HEK293 (cell line): ENCODE data around the gene CAPN7.

Source experiments
- CTCF ChIA-PET: fragments of 350-600 bp; formaldehyde crosslinking; extraction: SDS; loops from one replicate; lab custom pipeline; 2021; ENCODE audit warnings: antibody characterized with exemption; lab: Yijun Ruan, JAX
- POLR2A ChIA-PET: fragments of 300-600 bp; formaldehyde crosslinking; extraction: SDS; loops from one replicate; lab custom pipeline; 2020; ENCODE audit warnings: antibody characterized with exemption, inconsistent platforms; lab: Yijun Ruan, JAX
- H3K27ac ChIP-seq: fragments of 200-500 bp; sonication (Bioruptor generic); 2 replicates; pipeline ENCODE4 v1.5.1; 2014; ENCODE audit warnings: low read depth, low read length, control low read depth, inconsistent platforms; ENCODE audit errors: extremely low read depth
- H3K36me3 ChIP-seq, 2 experiments: fragments of 200-500 bp in 1 of 2; sonication (Bioruptor generic) in 1 of 2; 1 replicate in 1 of 2; 2 replicates in 1 of 2; pipeline ENCODE4 v1.5.1; 2014 to 2017; ENCODE audit warnings: inconsistent platforms in 2 of 2, low read length in 2 of 2; ENCODE audit not compliant: control insufficient read depth in 2 of 2, insufficient read depth in 1 of 2
- H3K4me1 ChIP-seq: fragments of 200-500 bp; sonication (Bioruptor generic); 2 replicates; pipeline ENCODE4 v1.5.1; 2014; ENCODE audit warnings: mild to moderate bottlenecking, low read length, inconsistent platforms; ENCODE audit not compliant: control insufficient read depth, insufficient read depth
- H3K4me3 ChIP-seq: 2 replicates; pipeline ENCODE4 v1.5.1; 2011; ENCODE audit warnings: low read depth, mild to moderate bottlenecking, control low read depth, low read length, moderate library complexity
- H3K9me3 ChIP-seq: fragments of 200-500 bp; sonication (Bioruptor generic); 2 replicates; pipeline ENCODE4 v1.5.1; 2014; ENCODE audit warnings: low read depth, low read length, inconsistent platforms; ENCODE audit not compliant: control insufficient read depth, insufficient read depth
- EGR2 ChIP-seq: fragments of 450-650 bp; formaldehyde crosslinking; IDR thresholded peaks from 2 replicates; pipeline ENCODE4 v1.5.1; 2016; ENCODE audit warnings: low read depth, missing biosample characterization, missing genetic modification characterization
- FEZF1 ChIP-seq: fragments of 450-650 bp; formaldehyde crosslinking; IDR thresholded peaks from 2 replicates; pipeline ENCODE4 v1.5.1; 2016; ENCODE audit warnings: missing biosample characterization, missing genetic modification characterization
- IKZF3 ChIP-seq: fragments of 450-650 bp; IDR thresholded peaks from 2 replicates; pipeline ENCODE4 v1.5.0; 2018; ENCODE audit warnings: missing biosample characterization, mild to moderate bottlenecking, missing genetic modification characterization, moderate library complexity
- KLF1 ChIP-seq: fragments of 450-650 bp; formaldehyde crosslinking; IDR thresholded peaks from 2 replicates; pipeline ENCODE4 v1.5.1; 2016; ENCODE audit warnings: missing biosample characterization, missing genetic modification characterization
- KLF10 ChIP-seq: fragments of 450-650 bp; IDR thresholded peaks from 2 replicates; pipeline ENCODE4 v1.5.1; 2018; ENCODE audit warnings: missing biosample characterization, mild to moderate bottlenecking, missing genetic modification characterization
- KLF9 ChIP-seq: fragments of 450-650 bp; formaldehyde crosslinking; IDR thresholded peaks from 2 replicates; pipeline ENCODE4 v1.5.1; 2016; ENCODE audit warnings: missing biosample characterization, missing genetic modification characterization, low read depth
- MZF1 ChIP-seq: fragments of 450-650 bp; formaldehyde crosslinking; IDR thresholded peaks from 2 replicates; pipeline ENCODE4 v1.5.1; 2017; ENCODE audit warnings: missing biosample characterization, missing genetic modification characterization, borderline replicate concordance
- OSR2 ChIP-seq: fragments of 450-650 bp; formaldehyde crosslinking; IDR thresholded peaks from 2 replicates; pipeline ENCODE4 v1.5.1; 2016; ENCODE audit warnings: missing biosample characterization, missing genetic modification characterization
- PRDM6 ChIP-seq: fragments of 450-650 bp; formaldehyde crosslinking; IDR thresholded peaks from 2 replicates; pipeline ENCODE4 v1.5.1; 2017; ENCODE audit warnings: missing biosample characterization, missing genetic modification characterization
- YY2 ChIP-seq: fragments of 450-650 bp; formaldehyde crosslinking; IDR thresholded peaks from 2 replicates; pipeline ENCODE4 v1.5.1; 2016; ENCODE audit warnings: missing biosample characterization, missing genetic modification characterization
- ZBTB17 ChIP-seq: fragments of 450-650 bp; formaldehyde crosslinking; IDR thresholded peaks from 2 replicates; pipeline ENCODE4 v1.5.1; 2016; ENCODE audit warnings: missing biosample characterization, missing genetic modification characterization
- ZFHX2 ChIP-seq: fragments of 450-650 bp; formaldehyde crosslinking; conservative IDR thresholded peaks from 2 replicates; pipeline ENCODE4 v1.5.1; 2016; ENCODE audit warnings: missing biosample characterization, missing genetic modification characterization
- ZFP3 ChIP-seq: fragments of 450-650 bp; formaldehyde crosslinking; IDR thresholded peaks from 2 replicates; pipeline ENCODE4 v1.5.1; 2016; ENCODE audit warnings: low read depth, missing biosample characterization, missing genetic modification characterization
- ZNF174 ChIP-seq: fragments of 450-650 bp; formaldehyde crosslinking; IDR thresholded peaks from 2 replicates; pipeline ENCODE4 v1.5.0; 2017; ENCODE audit warnings: missing biosample characterization, mild to moderate bottlenecking, missing genetic modification characterization
- ZNF19 ChIP-seq: fragments of 450-650 bp; formaldehyde crosslinking; IDR thresholded peaks from 2 replicates; pipeline ENCODE4; 2016; ENCODE audit warnings: missing biosample characterization, missing genetic modification characterization, low read depth
- ZNF362 ChIP-seq: fragments of 450-650 bp; formaldehyde crosslinking; IDR thresholded peaks from 2 replicates; pipeline ENCODE4 v1.5.1; 2016; ENCODE audit warnings: missing biosample characterization, missing genetic modification characterization
- ZNF366 ChIP-seq: fragments of 450-650 bp; formaldehyde crosslinking; conservative IDR thresholded peaks from 2 replicates; pipeline ENCODE4 v1.5.1; 2016; ENCODE audit warnings: missing biosample characterization, missing genetic modification characterization
- ZNF394 ChIP-seq: fragments of 450-650 bp; formaldehyde crosslinking; IDR thresholded peaks from 2 replicates; pipeline ENCODE4 v1.5.1; 2016; ENCODE audit warnings: missing biosample characterization, missing genetic modification characterization, mild to moderate bottlenecking, moderate library complexity, borderline replicate concordance
- ZNF404 ChIP-seq: fragments of 450-650 bp; formaldehyde crosslinking; IDR thresholded peaks from 2 replicates; pipeline ENCODE4 v1.5.1; 2017; ENCODE audit warnings: missing biosample characterization, missing genetic modification characterization
- ZNF426 ChIP-seq: fragments of 450-650 bp; formaldehyde crosslinking; IDR thresholded peaks from 2 replicates; pipeline ENCODE4 v1.5.1; 2017; ENCODE audit warnings: missing biosample characterization, missing genetic modification characterization, mild to moderate bottlenecking, inconsistent platforms, moderate library complexity
- ZNF473 ChIP-seq: fragments of 450-650 bp; formaldehyde crosslinking; IDR thresholded peaks from 2 replicates; pipeline ENCODE4 v1.5.1; 2017; ENCODE audit warnings: missing biosample characterization, missing genetic modification characterization
- ZNF513 ChIP-seq: fragments of 450-650 bp; IDR thresholded peaks from 2 replicates; pipeline ENCODE4 v1.5.1; 2018; ENCODE audit warnings: missing biosample characterization, missing genetic modification characterization
- ZNF514 ChIP-seq: fragments of 450-650 bp; formaldehyde crosslinking; IDR thresholded peaks from 2 replicates; pipeline ENCODE4 v1.5.1; 2016; ENCODE audit warnings: missing biosample characterization, missing genetic modification characterization
- ZNF544 ChIP-seq: fragments of 450-650 bp; formaldehyde crosslinking; IDR thresholded peaks from 2 replicates; pipeline ENCODE4 v1.5.0; 2017; ENCODE audit warnings: missing biosample characterization, missing genetic modification characterization
- ZNF664 ChIP-seq: fragments of 450-650 bp; formaldehyde crosslinking; IDR thresholded peaks from 2 replicates; pipeline ENCODE4 v1.5.1; 2016; ENCODE audit warnings: missing biosample characterization, missing genetic modification characterization
- ZNF837 ChIP-seq: fragments of 450-650 bp; formaldehyde crosslinking; IDR thresholded peaks from 2 replicates; pipeline ENCODE4 v1.5.1; 2016; ENCODE audit warnings: missing biosample characterization, missing genetic modification characterization

The CAPN7 gene

GRCh38 chr3:15284121-15284889 lies 78.3 kb downstream of the CAPN7 start:
- H3K27ac ChIP-seq = no peak overlapping the region
- TF ChIP-seq FEZF1 (tag by site-specific recombination) = peak; percentile 94
- no peak for TF ChIP-seq ZNF362 (tag by site-specific recombination)
- TF ChIP-seq KLF10 = peak; percentile 96
- no peak for TF ChIP-seq ZNF544 (tag by site-specific recombination)
- no peak for TF ChIP-seq ZNF514 (tag by site-specific recombination)
- TF ChIP-seq ZBTB17 = 0 out of 2 replicates have a peak, but pooled peaks have one; percentile 13
- TF ChIP-seq ZNF404 (tag by site-specific recombination) = no peak
- TF ChIP-seq ZNF174 = no peak
- peak; percentile 26; the same call in 1 of the 2 replicates for TF ChIP-seq IKZF3 (tag by site-specific recombination)
- no peak for TF ChIP-seq ZNF366 (tag by site-specific recombination)
- peak; percentile 58 for TF ChIP-seq YY2 (tag by site-specific recombination)
- 0 out of 2 replicates have a peak, but pooled peaks have one; percentile 30 for TF ChIP-seq ZNF664 (tag by site-specific recombination)
- TF ChIP-seq ZNF426 = no peak
- TF ChIP-seq PRDM6 (tag by site-specific recombination) = 0 out of 2 replicates have a peak, but pooled peaks have one; percentile 12
- TF ChIP-seq ZNF19 (tag by site-specific recombination) = no peak
- TF ChIP-seq KLF9 = peak; percentile 90
- peak; percentile 52 for TF ChIP-seq ZFHX2 (tag by site-specific recombination)
- TF ChIP-seq EGR2 (tag by site-specific recombination) = peak; percentile 34; the same call in 1 of the 2 replicates
- no peak for TF ChIP-seq ZNF837 (tag by site-specific recombination)
- no peak for TF ChIP-seq ZNF473
- peak; percentile 27; the same call in 1 of the 2 replicates for TF ChIP-seq OSR2 (tag by site-specific recombination)
- TF ChIP-seq MZF1 (tag by site-specific recombination) = peak; percentile 49; the same call in 1 of the 2 replicates
- no peak for TF ChIP-seq ZFP3 (tag by site-specific recombination)
- peak; percentile 66 for TF ChIP-seq KLF1 (tag by site-specific recombination)
- peak; percentile 31; the same call in 1 of the 2 replicates for TF ChIP-seq ZNF394
- no peak for TF ChIP-seq ZNF513 (tag by site-specific recombination)
- peaks cover 4% of the 10 kb centered on the region; the same call in 1 of the 2 replicates for H3K4me1 ChIP-seq
- no peaks in the 10 kb centered on the region for H3K9me3 ChIP-seq
- no peak overlapping the region for H3K4me3 ChIP-seq
- H3K36me3 ChIP-seq = no peaks in the 10 kb centered on the region
- CTCF ChIA-PET = interaction anchor here (3.9 kb wide), 1 partner anchor 16 kb away, joined by 19 read pairs; no protein-coding TSS in a partner anchor
- POLR2A ChIA-PET = interaction anchor here (1.3 kb wide), 1 partner anchor 48 kb away, joined by 4 read pairs; the partner anchor contains the start of gene SH3BP5
